ENCODE data around the gene TBL3.
"Not testable (repeated sequence)": the region's sequence is repeated elsewhere in the genome, so short reads cannot be mapped to it uniquely, and the experiment has no call there.

TBL3 gene

GRCh38 chr16:1936945-1937479 is 34.8 kb upstream of the TBL3 start:
- peaks cover 0 to 38% of the 10 kb centered on the region in 2 experiments; a peak in 2 of 3 replicates for H3K36me3 ChIP-seq (ENCODE audit: control insufficient read depth in 2 of 2, insufficient read depth in 1 of 2, low read length in 2 of 2)
- H3K4me3 ChIP-seq (ENCODE audit: low read depth, low read length) = no peak overlapping the region
- ChIA-PET CTCF (no interaction called here), POLR2A (no interaction called here)
- H3K4me1 ChIP-seq (ENCODE audit: control insufficient read depth, insufficient read depth, low read length) = no peaks in the 10 kb centered on the region; the same call in 1 of the 2 replicates
- no peaks in the 10 kb centered on the region for H3K9me3 ChIP-seq (ENCODE audit: control insufficient read depth, insufficient read depth, low read depth, low read length)
- peak; percentile 58 for TF ChIP-seq ZIC2 (tag by site-specific recombination; IDR thresholded peaks at IDR 0.05)
- TF ChIP-seq KLF9 (tag by site-specific recombination; IDR thresholded peaks at IDR 0.05; ENCODE audit: low read depth) = no peak
- no peak for TF ChIP-seq ZNF404 (tag by site-specific recombination; IDR thresholded peaks at IDR 0.05)
- H3K27ac ChIP-seq (ENCODE audit: extremely low read depth, low read depth, low read length) = no peak overlapping the region

DNA sequence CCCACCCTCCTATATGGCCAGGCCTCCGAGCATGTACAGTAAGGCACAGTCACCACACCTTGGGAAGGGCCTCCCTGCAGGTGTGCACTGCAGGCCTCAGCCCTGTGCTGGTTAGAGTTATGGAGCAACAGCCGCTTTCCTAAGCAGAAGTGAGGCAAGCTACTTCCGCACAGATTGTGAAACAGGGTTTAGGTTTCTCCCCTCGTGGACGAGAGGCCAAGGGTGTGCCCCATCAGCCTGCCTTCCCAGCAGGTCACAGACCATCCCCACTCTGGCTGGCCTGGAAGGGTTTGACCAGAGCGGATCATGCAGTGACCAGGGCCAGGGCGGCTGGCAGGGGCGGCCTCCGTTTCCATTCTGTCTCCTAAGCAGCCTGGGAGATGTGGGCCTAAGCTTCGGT is 33.5 kb upstream of the TBL3 start:
- POLR2A ChIA-PET = interaction anchor here (0.6 kb wide), 1 partner anchor 249 kb away, joined by 6 read pairs; no protein-coding TSS in a partner anchor
- no peak overlapping the region for H3K4me3 ChIP-seq (ENCODE audit: low read depth, low read length)
- TF ChIP-seq ZNF302 (tag by site-specific recombination; IDR thresholded peaks at IDR 0.05; ENCODE audit: low read depth) (no peak), GLI4 (tag by site-specific recombination; IDR thresholded peaks at IDR 0.05) (no peak), ZNF121 (tag by site-specific recombination; IDR thresholded peaks at IDR 0.05) (no peak), ZBTB21 (tag by site-specific recombination; IDR thresholded peaks at IDR 0.05) (no peak), ZBTB11 (tag by site-specific recombination; conservative IDR thresholded peaks at IDR 0.05; ENCODE audit: low read depth) (no peak)
- TF ChIP-seq, protein P1, sequence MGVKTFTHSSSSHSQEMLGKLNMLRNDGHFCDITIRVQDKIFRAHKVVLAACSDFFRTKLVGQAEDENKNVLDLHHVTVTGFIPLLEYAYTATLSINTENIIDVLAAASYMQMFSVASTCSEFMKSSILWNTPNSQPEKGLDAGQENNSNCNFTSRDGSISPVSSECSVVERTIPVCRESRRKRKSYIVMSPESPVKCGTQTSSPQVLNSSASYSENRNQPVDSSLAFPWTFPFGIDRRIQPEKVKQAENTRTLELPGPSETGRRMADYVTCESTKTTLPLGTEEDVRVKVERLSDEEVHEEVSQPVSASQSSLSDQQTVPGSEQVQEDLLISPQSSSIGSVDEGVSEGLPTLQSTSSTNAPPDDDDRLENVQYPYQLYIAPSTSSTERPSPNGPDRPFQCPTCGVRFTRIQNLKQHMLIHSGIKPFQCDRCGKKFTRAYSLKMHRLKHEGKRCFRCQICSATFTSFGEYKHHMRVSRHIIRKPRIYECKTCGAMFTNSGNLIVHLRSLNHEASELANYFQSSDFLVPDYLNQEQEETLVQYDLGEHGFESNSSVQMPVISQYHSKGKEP (tag by site-specific recombination; IDR thresholded peaks at IDR 0.05) = no peak
- H3K9me3 ChIP-seq (ENCODE audit: control insufficient read depth, insufficient read depth, low read depth, low read length) = no peaks in the 10 kb centered on the region
- H3K4me1 ChIP-seq (ENCODE audit: control insufficient read depth, insufficient read depth, low read length) = no peaks in the 10 kb centered on the region; the same call in 1 of the 2 replicates
- CTCF ChIA-PET = no interaction called here
- peaks cover 0 to 38% of the 10 kb centered on the region in 2 experiments; a peak in 2 of 3 replicates for H3K36me3 ChIP-seq (ENCODE audit: control insufficient read depth in 2 of 2, insufficient read depth in 1 of 2, low read length in 2 of 2)
- no peak overlapping the region for H3K27ac ChIP-seq (ENCODE audit: extremely low read depth, low read depth, low read length)

DNA sequence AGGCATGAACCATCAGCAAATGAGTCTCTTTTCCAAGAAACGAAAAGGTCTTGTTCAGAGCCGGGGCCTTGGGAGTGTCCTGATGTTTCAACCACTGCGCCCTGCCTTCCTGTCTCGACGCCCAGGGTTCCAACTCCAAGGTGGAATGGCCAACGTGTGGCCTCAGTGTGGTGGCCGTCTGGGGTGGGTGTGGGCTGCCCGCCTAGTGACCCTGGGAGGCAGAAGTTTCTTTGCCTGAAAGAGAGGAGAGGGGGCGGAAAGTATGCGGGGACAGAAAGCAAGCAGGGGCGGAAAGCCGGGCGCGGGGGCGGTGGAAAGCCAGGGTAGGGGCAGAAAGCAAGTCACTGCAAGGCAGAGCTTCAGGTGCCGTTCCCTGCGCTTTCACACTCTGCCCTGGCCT is 32.9 kb upstream of the TBL3 start:
- Histone ChIP-seq H3K27ac (ENCODE audit: extremely low read depth, low read depth, low read length) (no peak overlapping the region), H3K4me1 (ENCODE audit: control insufficient read depth, insufficient read depth, low read length) (no peaks in the 10 kb centered on the region; the same call in 1 of the 2 replicates), H3K9me3 (ENCODE audit: control insufficient read depth, insufficient read depth, low read depth, low read length) (no peaks in the 10 kb centered on the region), H3K36me3 (ENCODE audit: control insufficient read depth in 2 of 2, insufficient read depth in 1 of 2, low read length in 2 of 2) (peaks cover 0 to 38% of the 10 kb centered on the region in 2 experiments; a peak in 2 of 3 replicates), H3K4me3 (ENCODE audit: low read depth, low read length) (no peak overlapping the region)
- ChIA-PET POLR2A (interaction anchor here (0.6 to 1.7 kb wide), 3 partner anchors 26 to 249 kb away, joined by 3 to 7 read pairs (median 6); partner anchors contain the start of gene RPS2), CTCF (no interaction called here)
- no peak for TF ChIP-seq ZNF580 (tag by site-specific recombination; IDR thresholded peaks at IDR 0.05)
- peak; percentile 83 for TF ChIP-seq ZFHX2 (tag by site-specific recombination; conservative IDR thresholded peaks at IDR 0.05)
- peak; percentile 89 for TF ChIP-seq EGR2 (tag by site-specific recombination; IDR thresholded peaks at IDR 0.05; ENCODE audit: low read depth)
- TF ChIP-seq ZNF843 (tag by site-specific recombination; IDR thresholded peaks at IDR 0.05) = no peak

DNA sequence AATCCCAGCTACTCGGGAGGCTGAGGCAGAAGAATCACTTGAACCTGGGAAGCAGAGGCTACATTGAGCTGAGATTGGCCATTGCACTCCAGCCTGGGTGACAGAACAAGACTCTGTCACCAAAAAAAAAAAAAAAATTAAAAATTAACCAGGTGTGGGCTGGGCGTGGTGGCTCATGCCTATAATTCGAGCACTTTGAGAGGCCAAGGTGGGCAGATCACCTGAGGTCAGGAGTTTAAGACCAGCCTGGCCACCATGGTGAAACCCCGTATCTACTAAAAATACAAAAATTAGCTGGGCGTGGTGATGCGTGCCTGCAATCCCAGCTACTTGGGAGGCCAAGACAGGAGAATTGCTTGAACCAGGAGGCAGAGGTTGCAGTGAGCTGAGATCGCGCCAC is 32.0 kb upstream of the TBL3 start:
- ChIA-PET CTCF (interaction anchor here (0.7 to 2.6 kb wide), 3 partner anchors 11 to 74 kb away, joined by 3 to 19 read pairs (median 3); no protein-coding TSS in a partner anchor), POLR2A (interaction anchor here (0.7 to 1.9 kb wide), 3 partner anchors 16 to 538 kb away, joined by 4 to 7 read pairs (median 5); partner anchors contain the start of gene RPS2)
- peaks cover 0 to 38% of the 10 kb centered on the region in 2 experiments; a peak in 2 of 3 replicates for H3K36me3 ChIP-seq (ENCODE audit: control insufficient read depth in 2 of 2, insufficient read depth in 1 of 2, low read length in 2 of 2)

More for the DNA sequence above, 32.0 kb upstream of the TBL3 start:
- not testable (repeated sequence) for H3K4me1 ChIP-seq (ENCODE audit: control insufficient read depth, insufficient read depth, low read length); H3K9me3 ChIP-seq (ENCODE audit: control insufficient read depth, insufficient read depth, low read depth, low read length); H3K4me3 ChIP-seq (ENCODE audit: low read depth, low read length); H3K27ac ChIP-seq (ENCODE audit: extremely low read depth, low read depth, low read length)

Data from HEK293 (cell line).